Measurements from ENCODE around the gene RCAN2. TPM values are rescaled to one million over a fixed set of nuclear protein-coding genes. Genes with fewer than 3 reads are reported as not detected.

RCAN2 gene
- total and polyA plus RNA-seq, 9 of the 15 experiments (the other 6 are each of a cell fraction or from before 2014, with no cell fraction given) = 0.04 TPM; not detected in 8

DNA sequence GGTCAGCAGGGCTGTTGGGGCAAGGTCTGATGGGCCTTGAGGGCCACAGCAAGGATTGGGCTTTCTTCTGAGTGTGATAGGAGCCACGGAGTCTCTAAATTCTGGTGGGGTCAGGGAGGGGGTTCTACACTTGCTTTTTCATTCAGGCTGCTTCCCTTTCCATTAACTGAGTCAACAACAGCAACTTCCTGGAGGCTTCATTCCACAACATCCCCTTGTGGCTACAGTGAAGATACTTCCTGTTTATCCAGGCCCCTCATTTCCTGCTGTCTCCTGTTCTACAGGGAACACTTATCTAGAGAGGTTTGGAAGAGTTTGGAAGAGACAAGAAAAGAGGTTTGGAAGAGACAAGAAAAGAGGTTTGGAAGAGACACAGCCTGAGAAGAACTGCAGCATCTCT, 175.7 kb downstream of the RCAN2 start (continued):
- TF ChIP-seq ZBTB17 (CRISPR knock-in tag; IDR thresholded peaks at IDR 0.05) (no peak), SRSF9 (IDR thresholded peaks at IDR 0.05; ENCODE audit: borderline replicate concordance, low read depth, low read length) (no peak), NR2C1 (IDR thresholded peaks at IDR 0.05) (no peak), NR2C1 (tag; IDR thresholded peaks at IDR 0.05) (no peak), SMAD3 (CRISPR knock-in tag; conservative IDR thresholded peaks at IDR 0.05) (no peak)
- TF ChIP-seq, protein P1, sequence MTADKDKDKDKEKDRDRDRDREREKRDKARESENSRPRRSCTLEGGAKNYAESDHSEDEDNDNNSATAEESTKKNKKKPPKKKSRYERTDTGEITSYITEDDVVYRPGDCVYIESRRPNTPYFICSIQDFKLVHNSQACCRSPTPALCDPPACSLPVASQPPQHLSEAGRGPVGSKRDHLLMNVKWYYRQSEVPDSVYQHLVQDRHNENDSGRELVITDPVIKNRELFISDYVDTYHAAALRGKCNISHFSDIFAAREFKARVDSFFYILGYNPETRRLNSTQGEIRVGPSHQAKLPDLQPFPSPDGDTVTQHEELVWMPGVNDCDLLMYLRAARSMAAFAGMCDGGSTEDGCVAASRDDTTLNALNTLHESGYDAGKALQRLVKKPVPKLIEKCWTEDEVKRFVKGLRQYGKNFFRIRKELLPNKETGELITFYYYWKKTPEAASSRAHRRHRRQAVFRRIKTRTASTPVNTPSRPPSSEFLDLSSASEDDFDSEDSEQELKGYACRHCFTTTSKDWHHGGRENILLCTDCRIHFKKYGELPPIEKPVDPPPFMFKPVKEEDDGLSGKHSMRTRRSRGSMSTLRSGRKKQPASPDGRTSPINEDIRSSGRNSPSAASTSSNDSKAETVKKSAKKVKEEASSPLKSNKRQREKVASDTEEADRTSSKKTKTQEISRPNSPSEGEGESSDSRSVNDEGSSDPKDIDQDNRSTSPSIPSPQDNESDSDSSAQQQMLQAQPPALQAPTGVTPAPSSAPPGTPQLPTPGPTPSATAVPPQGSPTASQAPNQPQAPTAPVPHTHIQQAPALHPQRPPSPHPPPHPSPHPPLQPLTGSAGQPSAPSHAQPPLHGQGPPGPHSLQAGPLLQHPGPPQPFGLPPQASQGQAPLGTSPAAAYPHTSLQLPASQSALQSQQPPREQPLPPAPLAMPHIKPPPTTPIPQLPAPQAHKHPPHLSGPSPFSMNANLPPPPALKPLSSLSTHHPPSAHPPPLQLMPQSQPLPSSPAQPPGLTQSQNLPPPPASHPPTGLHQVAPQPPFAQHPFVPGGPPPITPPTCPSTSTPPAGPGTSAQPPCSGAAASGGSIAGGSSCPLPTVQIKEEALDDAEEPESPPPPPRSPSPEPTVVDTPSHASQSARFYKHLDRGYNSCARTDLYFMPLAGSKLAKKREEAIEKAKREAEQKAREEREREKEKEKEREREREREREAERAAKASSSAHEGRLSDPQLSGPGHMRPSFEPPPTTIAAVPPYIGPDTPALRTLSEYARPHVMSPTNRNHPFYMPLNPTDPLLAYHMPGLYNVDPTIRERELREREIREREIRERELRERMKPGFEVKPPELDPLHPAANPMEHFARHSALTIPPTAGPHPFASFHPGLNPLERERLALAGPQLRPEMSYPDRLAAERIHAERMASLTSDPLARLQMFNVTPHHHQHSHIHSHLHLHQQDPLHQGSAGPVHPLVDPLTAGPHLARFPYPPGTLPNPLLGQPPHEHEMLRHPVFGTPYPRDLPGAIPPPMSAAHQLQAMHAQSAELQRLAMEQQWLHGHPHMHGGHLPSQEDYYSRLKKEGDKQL (CRISPR knock-in tag; IDR thresholded peaks at IDR 0.05; ENCODE audit: borderline replicate concordance) = no peak

DNA sequence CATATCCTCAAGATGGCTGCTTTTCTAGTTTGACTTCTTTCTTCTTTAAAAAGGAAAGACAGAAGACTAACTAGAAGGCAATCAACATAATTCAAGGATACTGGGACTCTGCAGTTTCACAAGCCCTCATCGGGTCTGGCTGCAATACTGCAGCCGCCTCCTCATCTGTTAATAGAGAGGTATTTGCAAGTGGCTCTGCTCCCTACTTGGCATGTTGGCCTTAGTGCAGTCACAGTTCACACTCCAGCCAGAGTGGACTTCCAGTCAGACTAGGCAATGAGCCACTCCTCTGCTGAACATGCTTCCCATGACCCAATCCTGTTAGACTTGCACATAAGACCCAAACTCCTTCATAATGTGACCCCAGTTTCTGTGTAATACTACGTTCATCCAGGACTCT, 178.6 kb downstream of the RCAN2 start:
- H3K79me2 ChIP-seq (ENCODE audit: control insufficient read depth, insufficient read depth, low read length) = no peaks in the 10 kb centered on the region
- H3K9me1 ChIP-seq (ENCODE audit: control insufficient read depth, insufficient read depth, low read length) = no peaks in the 10 kb centered on the region
- H3K27ac ChIP-seq (ENCODE audit: extremely low read depth, low read depth, low read length) = no peak overlapping the region
- CTCF ChIA-PET (ENCODE audit: low intra/inter-chr PET ratio) = no interaction called here
- ATAC-seq (no peak), FAIRE-seq (no peak), DNase-seq (ENCODE audit: extremely low read depth in 1 of 4, low spot score in 3 of 4) (no peak)
- H4K20me1 ChIP-seq (replicated peaks; ENCODE audit: control insufficient read depth, insufficient read depth, low read length) = no peaks in the 10 kb centered on the region
- H2AFZ ChIP-seq (ENCODE audit: low read depth, low read length) = no peak overlapping the region
- H3K27me3 ChIP-seq (ENCODE audit: control insufficient read depth in 2 of 2, insufficient read depth in 2 of 2, low read length in 2 of 2) = no peaks in the 10 kb centered on the region
- BruUV-seq (replicated peaks) = no TSS peak
- no peak overlapping the region for H3K4me2 ChIP-seq (ENCODE audit: insufficient read depth, low read length)
- no peaks in the 10 kb centered on the region for H3K36me3 ChIP-seq (ENCODE audit: control insufficient read depth, insufficient read depth, low read length)
- no peaks in the 10 kb centered on the region for H3K4me1 ChIP-seq (replicated peaks in 1 of 2; ENCODE audit: control insufficient read depth in 2 of 2, insufficient read depth in 2 of 2, low read length in 2 of 2)
- no peak overlapping the region for H3K9ac ChIP-seq (ENCODE audit: insufficient read depth in 1 of 2, low read depth in 2 of 2, low read length in 2 of 2)
- in situ Hi-C loops (cut with MboI) (no loop called here), intact Hi-C loops (cut with micrococcal nuclease) (no loop called here)
- WGBS (ENCODE audit: insufficient coverage, low coverage, missing lambda C conversion rate) = 0% methylated on average over 3 of the region's 3 CpGs
- no peak overlapping the region for H3K4me3 ChIP-seq
- POLR2A ChIA-PET = no interaction called here
- no peaks in the 10 kb centered on the region for H3K9me3 ChIP-seq (replicated peaks; ENCODE audit: control insufficient read depth, insufficient read depth, low read depth, low read length)
- TF ChIP-seq ETV5 (CRISPR knock-in tag; IDR thresholded peaks at IDR 0.05; ENCODE audit: low read depth) (no peak), NCOA6 (IDR thresholded peaks at IDR 0.05) (no peak), ZNF134 (CRISPR knock-in tag; conservative IDR thresholded peaks at IDR 0.05) (no peak), ELF2 (CRISPR knock-in tag; IDR thresholded peaks at IDR 0.05) (no peak), SNIP1 (IDR thresholded peaks at IDR 0.05; ENCODE audit: low read depth) (no peak), HEY1 (CRISPR knock-in tag; IDR thresholded peaks at IDR 0.05; ENCODE audit: borderline replicate concordance) (no peak), SLC30A9 (CRISPR knock-in tag; IDR thresholded peaks at IDR 0.05) (no peak), HOXB6 (CRISPR knock-in tag; IDR thresholded peaks at IDR 0.05; ENCODE audit: borderline replicate concordance) (no peak), CBX3 (IDR thresholded peaks at IDR 0.05; ENCODE audit: borderline replicate concordance in 1 of 2, low read length in 2 of 2) (no peak), HCFC1 (IDR thresholded peaks at IDR 0.05; ENCODE audit: low read depth, low read length) (no peak), ERF (CRISPR knock-in tag; IDR thresholded peaks at IDR 0.05) (no peak), PTRF (tag; IDR thresholded peaks at IDR 0.05) (no peak), THRAP3 (IDR thresholded peaks at IDR 0.05; ENCODE audit: borderline replicate concordance) (no peak), XRCC4 (IDR thresholded peaks at IDR 0.05; ENCODE audit: extremely low read depth, insufficient read depth, insufficient read length) (no peak)

All from K562 (cell line).